Omental fat pad (tissue), 4 donors: ENCODE results near the gene EIF4A3. TPM values are rescaled to one million over a fixed set of nuclear protein-coding genes. Genes with fewer than 3 reads are reported as not detected.

ENCODE experiments used
- ATAC-seq: fragments of 150-250 bp; one replicate; pipeline ENCODE4 v1.9.1; 2016; ENCODE audit warnings: mild to moderate bottlenecking, moderate library complexity; ENCODE audit not compliant: low FRiP score
- DNase-seq: peaks from one replicate; pipeline ENCODE4 v3.0.0-alpha.2; 2019; ENCODE audit warnings: low spot score
- total RNA-seq, 4 donors: library from RNA; depleted of rRNA; stranded (reverse); fragments of >200 nt; gene quantifications; one replicate each; pipeline ENCODE4 v1.1.0, GENCODE V29; 2016
- TF ChIP-seq, protein P1 (sequence below), 3 donors: fragments of 450-650 bp; IDR thresholded peaks; one replicate each; pipeline ENCODE4 v1.5.1; 2016 to 2017; ENCODE audit warnings: antibody characterized with exemption in 3 of 3, mild to moderate bottlenecking in 3 of 3, moderate library complexity in 2 of 3

EIF4A3 gene
- total RNA-seq, 4 donors from 2014 or later: 49.0 to 218 (median 112) TPM

GRCh38 chr17:80182845-80183223, 35.9 kb upstream of the EIF4A3 start:
- DNase-seq (no peak), ATAC-seq (no peak)
- TF ChIP-seq, protein P1, sequence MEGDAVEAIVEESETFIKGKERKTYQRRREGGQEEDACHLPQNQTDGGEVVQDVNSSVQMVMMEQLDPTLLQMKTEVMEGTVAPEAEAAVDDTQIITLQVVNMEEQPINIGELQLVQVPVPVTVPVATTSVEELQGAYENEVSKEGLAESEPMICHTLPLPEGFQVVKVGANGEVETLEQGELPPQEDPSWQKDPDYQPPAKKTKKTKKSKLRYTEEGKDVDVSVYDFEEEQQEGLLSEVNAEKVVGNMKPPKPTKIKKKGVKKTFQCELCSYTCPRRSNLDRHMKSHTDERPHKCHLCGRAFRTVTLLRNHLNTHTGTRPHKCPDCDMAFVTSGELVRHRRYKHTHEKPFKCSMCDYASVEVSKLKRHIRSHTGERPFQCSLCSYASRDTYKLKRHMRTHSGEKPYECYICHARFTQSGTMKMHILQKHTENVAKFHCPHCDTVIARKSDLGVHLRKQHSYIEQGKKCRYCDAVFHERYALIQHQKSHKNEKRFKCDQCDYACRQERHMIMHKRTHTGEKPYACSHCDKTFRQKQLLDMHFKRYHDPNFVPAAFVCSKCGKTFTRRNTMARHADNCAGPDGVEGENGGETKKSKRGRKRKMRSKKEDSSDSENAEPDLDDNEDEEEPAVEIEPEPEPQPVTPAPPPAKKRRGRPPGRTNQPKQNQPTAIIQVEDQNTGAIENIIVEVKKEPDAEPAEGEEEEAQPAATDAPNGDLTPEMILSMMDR (IDR thresholded peaks at IDR 0.05): no peak

DNA sequence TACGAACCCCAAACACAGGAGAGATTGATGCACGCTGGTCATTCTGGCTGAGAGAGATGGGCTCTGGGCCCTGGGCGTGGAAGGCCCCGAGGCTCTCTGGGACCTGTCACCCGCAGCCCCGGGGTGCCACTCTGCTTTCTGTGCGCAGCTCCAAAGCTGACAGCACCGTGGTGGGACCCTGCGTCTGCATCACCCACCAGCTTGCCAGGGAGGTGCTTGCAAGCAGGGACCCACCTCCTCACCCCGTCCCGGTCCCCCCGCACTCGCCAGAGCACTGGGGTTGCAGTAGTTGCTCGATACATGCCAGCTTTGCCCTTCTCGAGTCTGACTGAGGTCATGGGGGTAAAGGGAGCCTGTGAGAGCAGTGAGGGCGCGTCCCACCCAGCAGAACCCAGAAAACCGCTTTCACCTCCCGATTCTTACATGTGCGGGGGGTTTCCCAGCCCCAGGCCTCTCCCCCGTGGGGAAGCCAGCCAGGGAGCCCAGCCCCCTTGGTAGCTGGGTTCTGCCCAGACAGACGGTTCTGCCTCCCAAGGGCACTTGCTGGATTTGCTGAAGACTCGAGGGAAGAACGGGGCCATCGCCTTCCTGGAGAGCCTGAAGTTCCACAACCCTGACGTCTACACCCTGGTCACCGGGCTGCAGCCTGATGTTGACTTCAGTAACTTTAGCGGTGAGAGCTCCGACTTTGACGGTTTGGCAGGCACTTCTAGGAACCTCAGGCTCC, 35.4 kb upstream of the EIF4A3 start:
- ATAC-seq: no peak
- TF ChIP-seq, protein P1 (IDR thresholded peaks at IDR 0.05): no peak

DNA sequence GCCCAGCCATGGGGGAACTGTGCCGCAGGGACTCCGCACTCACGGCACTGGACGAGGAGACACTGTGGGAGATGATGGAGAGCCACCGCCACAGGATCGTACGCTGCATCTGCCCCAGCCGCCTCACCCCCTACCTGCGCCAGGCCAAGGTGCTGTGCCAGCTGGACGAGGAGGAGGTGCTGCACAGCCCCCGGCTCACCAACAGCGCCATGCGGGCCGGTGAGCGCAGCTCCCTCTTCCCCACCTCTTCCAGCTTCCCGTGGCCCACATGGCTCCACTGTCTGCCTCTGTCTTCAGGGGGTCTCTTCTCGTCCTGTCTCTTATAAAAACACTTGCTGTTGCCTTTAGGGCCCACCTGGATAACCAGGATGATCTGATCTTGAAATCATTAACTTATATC, 34.5 kb upstream of the EIF4A3 start:
- ATAC-seq (no peak), DNase-seq (no peak)
- TF ChIP-seq, protein P1 (IDR thresholded peaks at IDR 0.05): no peak

More for the DNA sequence above, 35.4 kb upstream of the EIF4A3 start:
- DNase-seq: no peak

GRCh38 chr17:80180192-80180591, 33.3 kb upstream of the EIF4A3 start:
- ATAC-seq (no peak), DNase-seq (no peak)
- TF ChIP-seq, protein P1 (IDR thresholded peaks at IDR 0.05): no peak

DNA sequence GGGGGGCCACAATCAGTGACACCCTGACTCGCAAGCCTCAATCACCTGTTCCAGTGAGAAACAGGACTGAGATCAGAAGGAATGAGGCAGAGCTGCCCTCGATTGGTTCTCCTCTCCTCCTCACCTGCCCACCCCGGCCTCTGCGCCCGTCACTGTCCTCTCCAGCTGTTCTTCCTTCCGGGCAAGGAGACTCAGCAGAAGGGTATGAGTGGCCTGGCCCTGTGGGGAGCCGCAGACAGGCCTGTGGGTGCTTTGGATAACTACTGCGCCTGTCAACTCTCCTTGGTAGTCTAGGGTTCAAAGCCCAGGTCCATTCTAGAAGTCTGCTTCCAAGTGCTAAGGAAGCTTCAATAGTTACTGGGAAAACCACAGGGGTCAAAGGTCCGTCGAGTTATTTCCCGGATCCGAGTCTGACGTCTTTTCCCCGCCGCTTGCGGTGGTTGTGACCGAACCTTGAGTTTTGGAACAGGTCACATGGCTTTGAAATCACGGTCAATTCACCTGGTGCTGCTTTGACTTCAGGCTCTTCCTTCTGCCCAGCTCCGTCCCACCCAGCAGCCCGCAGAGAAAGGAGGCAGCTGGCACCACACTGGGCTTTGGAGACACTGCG, 31.2 kb upstream of the EIF4A3 start:
- TF ChIP-seq, protein P1 (IDR thresholded peaks at IDR 0.05): no peak
- ATAC-seq (no peak), DNase-seq (no peak)

DNA sequence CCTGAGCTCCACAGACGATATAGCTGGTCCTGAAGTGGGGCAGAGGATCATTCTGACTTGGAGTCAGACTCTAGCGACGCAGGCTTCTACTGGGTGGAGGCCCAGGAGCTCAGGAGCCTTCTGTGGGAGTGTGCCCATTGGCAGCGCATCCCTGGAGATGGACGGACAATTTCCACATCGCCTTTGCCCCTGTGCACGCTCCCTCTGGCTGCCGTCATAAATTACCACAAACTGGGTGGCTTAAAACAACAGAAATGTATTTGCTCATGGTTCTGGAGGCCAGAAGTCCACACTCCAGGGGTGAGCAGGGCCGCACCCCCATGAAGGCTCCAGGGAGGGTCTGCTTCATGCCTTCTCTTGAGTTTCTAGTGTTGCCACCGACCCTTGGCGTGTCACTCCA, 29.8 kb upstream of the EIF4A3 start:
- TF ChIP-seq, protein P1 (IDR thresholded peaks at IDR 0.05): no peak
- no peak for ATAC-seq
- DNase-seq: no peak

GRCh38 chr17:80173916-80174315, 27.0 kb upstream of the EIF4A3 start:
- DNase-seq (no peak), ATAC-seq (no peak)
- TF ChIP-seq, protein P1 (IDR thresholded peaks at IDR 0.05): no peak
